ENCODE measurements around the gene PBLD.

PBLD gene

DNA sequence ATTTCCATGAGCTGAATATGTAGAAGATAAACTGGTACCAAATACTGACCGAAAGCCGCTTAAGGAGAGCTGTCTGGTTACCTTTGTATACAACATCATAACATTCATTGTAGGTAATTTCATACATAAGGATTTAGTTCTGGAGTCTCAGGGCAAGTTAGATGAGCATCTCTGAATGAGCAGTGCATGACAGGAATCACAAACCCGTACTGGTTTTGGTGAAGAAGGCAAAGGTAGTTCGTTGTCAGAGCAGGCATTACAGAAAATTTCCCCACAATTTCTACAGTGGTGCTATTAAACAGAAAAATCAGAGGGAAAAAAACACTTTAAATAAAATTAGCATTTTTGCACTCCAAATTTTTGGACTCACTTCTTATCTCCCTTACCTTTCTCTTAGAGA, 12.9 kb upstream of the PBLD start:
- H3K36me3 ChIP-seq (ENCODE audit: control insufficient read depth, insufficient read depth, low read length, severe bottlenecking): peaks cover 70% of the 10 kb centered on the region
- peaks cover 13% of the 10 kb centered on the region for H3K4me1 ChIP-seq (ENCODE audit: control insufficient read depth, insufficient read depth, low read length)
- no peaks in the 10 kb centered on the region for H3K9me3 ChIP-seq (ENCODE audit: control insufficient read depth, low read length)
- no peaks in the 10 kb centered on the region for H3K27me3 ChIP-seq (replicated peaks; ENCODE audit: control insufficient read depth, insufficient read depth, low read length)
- no peak overlapping the region for H3K4me3 ChIP-seq (ENCODE audit: low read length)
- DNase-seq (ENCODE audit: low read depth): no peak
- no peak overlapping the region for H3K9ac ChIP-seq (ENCODE audit: low read length)

- H3K4me3 ChIP-seq (ENCODE audit: low read length): no peak overlapping the region
- H3K36me3 ChIP-seq (ENCODE audit: control insufficient read depth, insufficient read depth, low read length, severe bottlenecking): peaks cover 91% of the 10 kb centered on the region
- H3K9ac ChIP-seq (ENCODE audit: low read length): no peak overlapping the region
- no peaks in the 10 kb centered on the region for H3K9me3 ChIP-seq (ENCODE audit: control insufficient read depth, low read length)
- H3K4me1 ChIP-seq (ENCODE audit: control insufficient read depth, insufficient read depth, low read length): peaks cover 14% of the 10 kb centered on the region
- H3K27me3 ChIP-seq (replicated peaks; ENCODE audit: control insufficient read depth, insufficient read depth, low read length): no peaks in the 10 kb centered on the region
- no peak for DNase-seq (ENCODE audit: low read depth)
These were observed 10.3 kb upstream of the PBLD start for GRCh38 chr10:68342909-68343516.

DNA sequence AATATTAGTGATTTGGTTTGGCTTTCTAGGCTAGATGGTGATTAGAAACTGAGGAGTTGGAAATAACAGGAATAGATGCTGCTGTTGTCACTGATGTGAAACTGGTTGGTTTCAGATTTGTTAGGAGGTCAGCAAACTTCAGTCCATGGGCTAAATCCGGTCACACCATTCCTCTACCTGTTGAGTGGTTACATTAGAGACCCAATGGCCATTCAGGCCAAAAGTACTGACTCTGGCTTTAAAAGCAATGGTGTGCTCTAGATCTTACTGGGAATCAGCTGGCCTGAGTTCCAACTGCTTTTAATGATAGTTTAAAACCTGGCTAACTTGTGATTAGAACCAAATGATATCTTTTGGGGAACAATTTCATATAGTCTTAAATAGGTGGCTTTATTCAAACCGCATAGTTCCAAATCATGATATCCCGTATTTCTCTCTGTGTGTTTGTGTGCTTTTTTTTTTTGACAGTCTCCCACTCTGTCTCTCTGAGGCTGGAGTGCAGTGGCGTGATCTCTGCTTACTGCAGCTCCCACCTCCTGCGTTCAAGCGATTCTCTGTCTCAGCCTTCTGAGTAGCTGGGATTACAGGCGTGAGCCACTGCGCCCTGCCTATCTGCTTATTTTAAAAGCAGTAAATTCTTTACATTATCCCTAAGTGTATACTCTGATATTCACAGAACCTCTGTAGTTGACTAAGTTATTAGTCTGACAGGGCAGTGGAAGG, 7.8 kb upstream of the PBLD start:
- H3K9ac ChIP-seq (ENCODE audit: low read length): no peak overlapping the region
- peaks cover 80% of the 10 kb centered on the region for H3K36me3 ChIP-seq (ENCODE audit: control insufficient read depth, insufficient read depth, low read length, severe bottlenecking)
- H3K27me3 ChIP-seq (replicated peaks; ENCODE audit: control insufficient read depth, insufficient read depth, low read length): no peaks in the 10 kb centered on the region
- peaks cover 39% of the 10 kb centered on the region for H3K4me1 ChIP-seq (ENCODE audit: control insufficient read depth, insufficient read depth, low read length)
- H3K4me3 ChIP-seq (ENCODE audit: low read length): no peak overlapping the region
- no peaks in the 10 kb centered on the region for H3K9me3 ChIP-seq (ENCODE audit: control insufficient read depth, low read length)
- no peak for DNase-seq (ENCODE audit: low read depth)

- H3K27me3 ChIP-seq (replicated peaks; ENCODE audit: control insufficient read depth, insufficient read depth, low read length): no peaks in the 10 kb centered on the region
- H3K9ac ChIP-seq (ENCODE audit: low read length): no peak overlapping the region
- no peaks in the 10 kb centered on the region for H3K9me3 ChIP-seq (ENCODE audit: control insufficient read depth, low read length)
- peaks cover 44% of the 10 kb centered on the region for H3K36me3 ChIP-seq (ENCODE audit: control insufficient read depth, insufficient read depth, low read length, severe bottlenecking)
- H3K4me3 ChIP-seq (ENCODE audit: low read length): peak overlapping the region; percentile 97
- peaks cover 39% of the 10 kb centered on the region for H3K4me1 ChIP-seq (ENCODE audit: control insufficient read depth, insufficient read depth, low read length)
- peak; percentile 22 for DNase-seq (ENCODE audit: low read depth)
These were observed 4.1 kb upstream of the PBLD start for GRCh38 chr10:68336754-68337351.

- Histone ChIP-seq H3K4me3 (ENCODE audit: low read length) (peak overlapping the region; percentile 97), H3K36me3 (ENCODE audit: control insufficient read depth, insufficient read depth, low read length, severe bottlenecking) (peaks cover 24% of the 10 kb centered on the region), H3K27me3 (replicated peaks; ENCODE audit: control insufficient read depth, insufficient read depth, low read length) (no peaks in the 10 kb centered on the region)
These were observed 2.1 kb upstream of the PBLD start for GRCh38 chr10:68334672-68335467.

DNA sequence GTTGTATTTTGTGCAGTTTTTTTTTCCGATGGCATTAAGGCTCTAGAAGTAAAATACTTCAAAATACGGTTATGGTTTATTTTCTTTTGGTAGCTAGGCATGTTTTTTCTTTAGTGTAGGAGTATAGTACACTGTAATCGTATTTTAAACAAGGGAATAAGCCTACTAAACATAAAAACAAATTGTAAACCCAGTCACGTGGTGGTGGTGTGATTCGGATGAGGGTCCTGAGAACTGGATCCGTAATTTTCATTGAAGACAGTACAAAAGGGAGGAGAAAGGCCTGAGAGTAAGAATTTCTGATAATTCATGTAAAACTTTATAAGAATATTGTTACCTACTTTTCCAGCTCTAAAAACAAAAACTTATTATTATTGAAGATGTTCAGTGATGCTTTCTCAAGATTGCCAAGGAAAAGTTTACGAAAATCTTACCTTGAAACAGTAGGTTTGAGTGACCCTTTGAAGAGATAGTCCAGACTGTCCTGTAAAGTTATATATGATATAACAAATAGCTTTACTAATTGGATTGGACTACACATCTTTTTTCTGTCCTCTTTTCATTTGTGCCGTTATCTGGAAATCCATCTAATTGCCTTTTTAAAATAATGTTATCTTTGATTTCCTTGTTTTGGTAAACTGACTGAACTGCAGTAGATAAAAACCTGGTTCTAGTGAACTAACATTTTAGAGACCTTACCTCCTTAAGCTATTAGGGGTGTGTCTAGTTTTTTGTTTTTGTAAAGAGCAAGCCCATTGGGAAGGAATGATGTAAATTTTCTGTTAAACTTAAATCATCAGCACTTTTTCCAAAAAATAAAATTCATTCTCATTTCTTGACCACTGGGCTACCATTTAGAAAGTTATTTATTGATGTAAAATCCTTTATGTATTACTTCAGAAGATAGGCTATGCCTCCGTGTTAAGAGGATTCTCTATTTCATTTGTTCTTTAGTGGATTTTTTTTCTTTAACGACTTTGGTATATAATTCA, 1.0 kb upstream of the PBLD start:
- H3K9me3 ChIP-seq (ENCODE audit: control insufficient read depth, low read length): no peaks in the 10 kb centered on the region
- DNase-seq (ENCODE audit: low read depth): peak; percentile 45
- no peaks in the 10 kb centered on the region for H3K27me3 ChIP-seq (replicated peaks; ENCODE audit: control insufficient read depth, insufficient read depth, low read length)
- peak overlapping the region; percentile 97 for H3K4me3 ChIP-seq (ENCODE audit: low read length)
- H3K36me3 ChIP-seq (ENCODE audit: control insufficient read depth, insufficient read depth, low read length, severe bottlenecking): peaks cover 13% of the 10 kb centered on the region
- H3K9ac ChIP-seq (ENCODE audit: low read length): peak overlapping the region; percentile 100
- H3K4me1 ChIP-seq (ENCODE audit: control insufficient read depth, insufficient read depth, low read length): peaks cover 63% of the 10 kb centered on the region

More at GRCh38 chr10:68334672-68335467, 2.1 kb upstream of the PBLD start:
- Histone ChIP-seq H3K4me1 (ENCODE audit: control insufficient read depth, insufficient read depth, low read length) (peaks cover 52% of the 10 kb centered on the region), H3K9me3 (ENCODE audit: control insufficient read depth, low read length) (no peaks in the 10 kb centered on the region), H3K9ac (ENCODE audit: low read length) (peak overlapping the region; percentile 100)
- DNase-seq (ENCODE audit: low read depth): peak; percentile 17

DNA sequence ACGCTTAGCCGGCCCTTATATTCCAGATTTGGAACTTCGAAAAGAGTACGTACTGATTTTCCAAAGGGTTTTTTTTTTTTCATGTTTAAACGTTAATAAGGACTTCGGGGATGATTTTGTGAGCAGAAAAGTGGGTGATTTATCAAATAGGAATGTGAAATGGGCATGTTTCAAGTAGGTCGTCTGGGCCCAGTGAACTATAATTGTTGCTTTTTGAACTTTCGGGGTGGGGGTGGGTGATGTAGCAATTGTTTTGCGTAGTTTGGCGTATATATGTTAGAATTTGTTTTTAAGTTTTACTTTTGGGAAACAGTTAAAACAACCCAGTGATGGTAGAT, 299 bp upstream of the PBLD start:
- Histone ChIP-seq H3K27me3 (replicated peaks; ENCODE audit: control insufficient read depth, insufficient read depth, low read length) (no peaks in the 10 kb centered on the region), H3K9ac (ENCODE audit: low read length) (peak overlapping the region; percentile 100), H3K9me3 (ENCODE audit: control insufficient read depth, low read length) (no peaks in the 10 kb centered on the region), H3K4me1 (ENCODE audit: control insufficient read depth, insufficient read depth, low read length) (peaks cover 68% of the 10 kb centered on the region), H3K4me3 (ENCODE audit: low read length) (peak overlapping the region; percentile 97), H3K36me3 (ENCODE audit: control insufficient read depth, insufficient read depth, low read length, severe bottlenecking) (peaks cover 6% of the 10 kb centered on the region)
- DNase-seq (ENCODE audit: low read depth): peak; percentile 76

DNA sequence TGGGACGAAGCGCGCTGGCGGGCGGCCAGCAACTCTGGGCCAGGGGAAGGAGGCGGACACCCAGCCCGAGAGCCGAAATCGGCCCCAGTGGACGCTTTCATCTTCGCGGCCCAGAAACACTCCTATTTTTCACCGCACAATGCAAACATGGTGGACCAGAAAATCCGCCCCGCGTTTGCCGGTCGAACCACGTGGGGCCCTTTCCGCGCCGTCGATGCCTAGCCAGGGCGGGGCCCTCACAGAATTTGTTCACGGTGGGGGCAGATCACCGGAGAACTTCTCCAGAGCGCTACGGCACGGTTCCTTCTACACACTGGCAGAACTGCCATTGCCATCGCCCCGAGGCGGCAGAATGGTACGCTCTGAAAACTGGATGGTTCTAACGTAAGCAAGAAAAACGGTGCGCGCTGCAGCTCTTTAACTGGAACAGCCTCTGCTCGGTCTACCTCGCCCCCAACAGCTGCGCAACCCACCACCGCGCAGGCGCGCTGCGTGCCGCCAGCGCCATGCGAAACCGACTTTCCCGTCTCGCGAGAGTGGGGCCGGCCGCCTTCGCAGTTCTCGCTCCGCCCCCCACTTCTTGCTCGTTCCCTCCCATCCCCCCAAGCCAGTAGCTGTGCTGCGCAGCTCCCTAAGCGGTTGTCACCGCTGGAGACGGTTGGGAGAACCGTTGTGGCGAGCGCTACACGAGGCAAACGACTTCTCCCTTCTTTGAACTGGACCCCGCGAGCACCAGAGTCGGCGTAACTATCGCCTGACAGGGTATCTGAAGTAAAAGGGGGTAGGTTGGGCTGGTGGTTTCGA, 1.1 kb downstream of the PBLD start, which contains the start of gene HNRNPH3:
TSS of gene HNRNPH3 (plus strand) at position 610 of the 804 bp plus-strand sequence. CDS start 5,158 bp downstream, outside the sequence.
- Histone ChIP-seq H3K9me3 (ENCODE audit: control insufficient read depth, low read length) (no peaks in the 10 kb centered on the region), H3K4me3 (ENCODE audit: low read length) (peak within 1 kb of the TSS; percentile 97), H3K27me3 (replicated peaks; ENCODE audit: control insufficient read depth, insufficient read depth, low read length) (no peaks in the 10 kb centered on the region)

DNA sequence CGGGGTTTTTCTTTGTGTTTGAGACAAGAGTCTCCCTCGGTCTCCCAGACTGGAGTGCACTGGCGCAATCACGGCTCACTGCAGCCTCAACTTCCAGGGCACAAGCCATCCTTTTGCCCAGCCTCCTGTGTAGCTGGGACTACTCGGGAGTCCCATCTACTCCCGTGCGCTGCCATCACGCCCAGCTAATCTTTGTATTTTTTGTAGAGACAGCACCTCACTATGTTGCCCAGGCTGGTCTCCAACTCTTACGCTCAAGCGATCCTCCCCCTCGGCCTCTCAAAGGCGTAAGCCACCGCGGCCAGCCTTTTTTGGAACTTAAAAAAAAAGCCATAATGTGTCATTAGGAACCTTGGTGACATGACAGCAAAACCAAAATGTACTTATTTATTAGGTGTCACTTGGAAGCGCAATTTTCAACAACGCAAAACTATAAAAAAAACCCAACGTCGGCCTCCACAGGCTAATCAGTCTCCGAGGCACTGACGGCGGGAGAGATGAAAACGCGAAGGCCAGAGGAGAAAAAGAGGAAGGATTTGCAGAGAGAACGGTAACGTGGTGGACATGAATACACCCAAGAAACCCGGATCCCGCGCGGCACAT, 1.8 kb downstream of the PBLD start:
- peak overlapping the region; percentile 97 for H3K4me3 ChIP-seq (ENCODE audit: low read length)
- no peaks in the 10 kb centered on the region for H3K36me3 ChIP-seq (ENCODE audit: control insufficient read depth, insufficient read depth, low read length, severe bottlenecking)
- H3K27me3 ChIP-seq (replicated peaks; ENCODE audit: control insufficient read depth, insufficient read depth, low read length): no peaks in the 10 kb centered on the region
- H3K9me3 ChIP-seq (ENCODE audit: control insufficient read depth, low read length): no peaks in the 10 kb centered on the region
- no peak for DNase-seq (ENCODE audit: low read depth)
- H3K4me1 ChIP-seq (ENCODE audit: control insufficient read depth, insufficient read depth, low read length): peaks cover 56% of the 10 kb centered on the region
- peak overlapping the region; percentile 100 for H3K9ac ChIP-seq (ENCODE audit: low read length)

More for the DNA sequence above, 1.1 kb downstream of the PBLD start, which contains the start of gene HNRNPH3:
- H3K36me3 ChIP-seq (ENCODE audit: control insufficient read depth, insufficient read depth, low read length, severe bottlenecking): no peaks in the 10 kb centered on the region
- H3K4me1 ChIP-seq (ENCODE audit: control insufficient read depth, insufficient read depth, low read length): peaks cover 63% of the 10 kb centered on the region
- DNase-seq (ENCODE audit: low read depth): peak; percentile 99
- H3K9ac ChIP-seq (ENCODE audit: low read length): peak within 1 kb of the TSS; percentile 100

All from adipocyte (in vitro differentiated cells).